PC-3 (cell line): ENCODE results near the gene TCEA3. TPM values are rescaled to one million over a fixed set of nuclear protein-coding genes. Genes with fewer than 3 reads are reported as not detected.

ENCODE experiments used
- ATAC-seq: fragments of 200-7000 bp; cut with Tn5 transposase; 2 replicates; pipeline ENCODE4 v1.9.1; 2020; ENCODE audit warnings: mild to moderate bottlenecking, moderate library complexity
- BruUV-seq: library from RNA; stranded (reverse); fragments of 400-500 nt; replicated peaks from 2 replicates; lab custom pipeline; 2021; lab: Mats Ljungman, UMichigan
- CTCF ChIA-PET: fragments of 300-600 bp; sonication (Branson Sonifier 250); formaldehyde crosslinking; loops from one replicate; lab custom pipeline; 2022; ENCODE audit warnings: antibody characterized with exemption; lab: Charles Lee
- POLR2A ChIA-PET: fragments of 300-600 bp; sonication (Branson Sonifier 250); formaldehyde crosslinking; loops from one replicate; lab custom pipeline; 2022; ENCODE audit warnings: antibody characterized with exemption; ENCODE audit not compliant: unreplicated experiment; lab: Charles Lee
- DNase-seq: peaks from one replicate; pipeline ENCODE4 v3.0.0-alpha.2; 2015
- H2AFZ ChIP-seq: fragments of 300-600 bp; sonication (generic); 2 replicates; pipeline ENCODE4 v1.6.0; 2016; ENCODE audit warnings: antibody characterized with exemption, low read length
- H3F3A ChIP-seq: fragments of 300-600 bp; sonication (generic); one replicate; pipeline ENCODE4 v1.6.0; 2017; ENCODE audit warnings: antibody characterized with exemption, low read length, control low read depth, mild to moderate bottlenecking; ENCODE audit not compliant: unreplicated experiment
- H3K27ac ChIP-seq: fragments of 300-600 bp; sonication (generic); 2 replicates; pipeline ENCODE4 v1.5.1; 2016; ENCODE audit warnings: mild to moderate bottlenecking, low read length
- H3K27me3 ChIP-seq: fragments of 300-600 bp; sonication (generic); 2 replicates; pipeline ENCODE4 v1.6.1; 2016; ENCODE audit warnings: low read length, mixed read lengths
- H3K36me3 ChIP-seq: fragments of 300-600 bp; sonication (generic); 2 replicates; pipeline ENCODE4 v1.6.1; 2016; ENCODE audit warnings: low read depth, mixed run types, low read length, mixed read lengths
- H3K4me1 ChIP-seq: fragments of 300-600 bp; sonication (generic); 2 replicates; pipeline ENCODE4 v1.5.1; 2016; ENCODE audit warnings: low read length; ENCODE audit not compliant: insufficient read depth
- H3K4me2 ChIP-seq: fragments of 300-600 bp; sonication (generic); 2 replicates; pipeline ENCODE4 v1.6.0; 2016; ENCODE audit warnings: low read length
- H3K4me3 ChIP-seq: fragments of 300-600 bp; sonication (generic); 2 replicates; pipeline ENCODE4 v1.5.1; 2016; ENCODE audit warnings: mild to moderate bottlenecking, low read length, mixed read lengths
- H3K79me2 ChIP-seq: fragments of 300-600 bp; sonication (generic); 2 replicates; pipeline ENCODE4 v1.6.1; 2017; ENCODE audit warnings: low read length, mixed read lengths
- H3K9ac ChIP-seq: fragments of 300-600 bp; sonication (generic); 2 replicates; pipeline ENCODE4 v1.6.0; 2016; ENCODE audit warnings: mild to moderate bottlenecking, low read length
- H3K9me2 ChIP-seq: fragments of 300-600 bp; sonication (generic); replicated peaks from 2 replicates; pipeline ENCODE4 v1.6.1; 2016; ENCODE audit warnings: mixed run types, low read length, mixed read lengths
- H3K9me3 ChIP-seq: fragments of 300-600 bp; sonication (generic); 2 replicates; pipeline ENCODE4 v1.6.1; 2016; ENCODE audit warnings: low read length, mixed read lengths
- H4K20me1 ChIP-seq: fragments of 300-600 bp; sonication (generic); 2 replicates; pipeline ENCODE4 v1.6.1; 2016; ENCODE audit warnings: low read length, mixed read lengths
- CTCF ChIP-seq: fragments of 300-600 bp; sonication (generic); conservative IDR thresholded peaks from 2 replicates; pipeline ENCODE4 v1.5.1; 2017; ENCODE audit warnings: antibody characterized with exemption, low read depth, mild to moderate bottlenecking, low read length
- EZH2 ChIP-seq: fragments of 300-600 bp; sonication (generic); IDR thresholded peaks from one replicate; pipeline ENCODE4 v1.6.1; 2017; ENCODE audit warnings: antibody characterized with exemption, mild to moderate bottlenecking, low read length; ENCODE audit not compliant: unreplicated experiment
- EZH2phosphoT487 ChIP-seq: fragments of 300-600 bp; sonication (generic); IDR thresholded peaks from 2 replicates; pipeline ENCODE4 v1.6.1; 2018; ENCODE audit warnings: mild to moderate bottlenecking, antibody characterized with exemption, low read length, borderline replicate concordance
- intact Hi-C: fragments of 100-400 bp; cut with micrococcal nuclease; formaldehyde crosslinking; loops from 2 replicates; pipeline ENCODE4 v1.9.0; 2023
- total RNA-seq: library from RNA; depleted of rRNA; stranded (reverse); fragments of >200 nt; gene quantifications from 2 replicates; pipeline ENCODE4 v1.2.3, GENCODE V29; 2014

The TCEA3 gene
- total RNA-seq, 1 experiment from 2014 or later: 23.6 TPM

- no peaks in the 10 kb centered on the region for H3K27me3 ChIP-seq
- H3K79me2 ChIP-seq: no peaks in the 10 kb centered on the region
- H3K36me3 ChIP-seq: no peaks in the 10 kb centered on the region
- DNase-seq (no peak), ATAC-seq (no peak)
- H3K4me1 ChIP-seq: peaks cover 20% of the 10 kb centered on the region
- intact Hi-C loops: no loop called here
- ChIA-PET POLR2A (no interaction called here), CTCF (interaction anchor here (0.5 kb wide), 1 partner anchor 134 kb away, joined by 3 read pairs; no protein-coding TSS in a partner anchor)
- H3K9me2 ChIP-seq: no peaks in the 10 kb centered on the region
- no peaks in the 10 kb centered on the region for H3F3A ChIP-seq
- H3K27ac ChIP-seq: 0 out of 2 replicates have a peak overlapping the region, but pooled peaks have one; percentile 6
- BruUV-seq: no TSS peak
- H2AFZ ChIP-seq: no peak overlapping the region
- no peak overlapping the region for H3K9ac ChIP-seq
- H3K9me3 ChIP-seq: no peaks in the 10 kb centered on the region
- TF ChIP-seq CTCF (no peak), EZH2phosphoT487 (no peak), EZH2 (no peak)
- H3K4me3 ChIP-seq: no peak overlapping the region
- H4K20me1 ChIP-seq: no peaks in the 10 kb centered on the region
- H3K4me2 ChIP-seq: no peak overlapping the region
Observed at GRCh38 chr1:23385119-23385621, 39.4 kb downstream of the TCEA3 start.

GRCh38 chr1:23384312-23385058 lies 40.1 kb downstream of the TCEA3 start:
- Histone ChIP-seq H4K20me1 (no peaks in the 10 kb centered on the region), H3K79me2 (no peaks in the 10 kb centered on the region), H2AFZ (no peak overlapping the region), H3K9me2 (no peaks in the 10 kb centered on the region), H3K4me1 (peaks cover 20% of the 10 kb centered on the region), H3K27ac (0 out of 2 replicates have a peak overlapping the region, but pooled peaks have one; percentile 6), H3K9ac (no peak overlapping the region), H3F3A (no peaks in the 10 kb centered on the region), H3K9me3 (no peaks in the 10 kb centered on the region), H3K36me3 (no peaks in the 10 kb centered on the region), H3K4me2 (no peak overlapping the region; the same call in 1 of the 2 replicates), H3K27me3 (no peaks in the 10 kb centered on the region), H3K4me3 (no peak overlapping the region)
- TF ChIP-seq EZH2 (no peak), CTCF (no peak), EZH2phosphoT487 (no peak)
- BruUV-seq: no TSS peak
- intact Hi-C loops: no loop called here
- ATAC-seq (peak; percentile 94), DNase-seq (peak; percentile 78)
- ChIA-PET CTCF (interaction anchor here (0.5 kb wide), 1 partner anchor 135 kb away, joined by 3 read pairs; no protein-coding TSS in a partner anchor), POLR2A (no interaction called here)
